BE2C (cell line): Measurements from ENCODE around the gene DLD.
"Not testable (repeated sequence)": the region's sequence is repeated elsewhere in the genome, so short reads cannot be mapped to it uniquely, and the experiment has no call there.

ENCODE experiments used
- DNase-seq: peaks from one replicate; pipeline ENCODE4 v3.0.0-alpha.2; 2020
- H3K27me3 ChIP-seq: fragments of 250-450 bp; sonication (Bioruptor Pico); 2 replicates; pipeline ENCODE4 v1.5.1; 2020; ENCODE audit warnings: mild to moderate bottlenecking
- H3K36me3 ChIP-seq: fragments of 250-450 bp; sonication (Bioruptor Pico); 2 replicates; pipeline ENCODE4 v1.5.1; 2020; ENCODE audit warnings: mild to moderate bottlenecking
- H3K4me1 ChIP-seq: fragments of 250-450 bp; sonication (Bioruptor Pico); 2 replicates; pipeline ENCODE4 v1.5.1; 2020
- H3K4me3 ChIP-seq: 2 replicates; pipeline ENCODE4 v1.5.1; 2011; ENCODE audit warnings: low read depth, low read length
- H3K9me3 ChIP-seq: fragments of 250-450 bp; sonication (Bioruptor Pico); 2 replicates; pipeline ENCODE4 v1.5.1; 2020
- CTCF ChIP-seq: IDR thresholded peaks from 2 replicates; pipeline ENCODE4 v1.5.1; 2012; ENCODE audit warnings: mild to moderate bottlenecking, low read depth, low read length

DLD gene

DNA sequence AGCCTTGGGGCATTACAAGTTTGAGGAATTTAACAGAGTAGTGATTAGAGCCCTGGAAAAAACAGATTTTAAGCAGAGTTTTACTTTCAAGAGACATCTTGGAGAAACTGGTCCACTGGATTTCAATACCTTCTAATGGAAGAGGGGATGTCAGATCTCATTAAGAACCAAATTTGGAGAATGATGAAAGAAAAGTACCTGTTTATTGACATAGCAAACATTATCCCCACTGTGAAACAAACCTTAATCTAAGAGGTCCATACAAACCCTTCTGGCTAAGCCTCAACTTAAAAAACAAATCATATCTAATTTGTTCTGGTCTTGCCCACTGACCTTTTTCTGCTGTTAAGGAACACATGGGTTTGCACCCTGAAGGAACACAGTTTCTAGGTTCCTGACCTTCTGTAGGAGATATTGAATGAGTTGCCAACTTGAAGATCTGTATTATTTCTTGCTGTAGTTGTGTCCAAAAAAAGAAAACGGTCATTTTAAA lies 58.5 kb downstream of the DLD start:
- no peak for DNase-seq
- Histone ChIP-seq H3K36me3 (peaks cover 98% of the 10 kb centered on the region), H3K4me3 (no peak overlapping the region), H3K9me3 (no peaks in the 10 kb centered on the region), H3K4me1 (no peaks in the 10 kb centered on the region), H3K27me3 (no peaks in the 10 kb centered on the region)
- no peak for TF ChIP-seq CTCF

DNA sequence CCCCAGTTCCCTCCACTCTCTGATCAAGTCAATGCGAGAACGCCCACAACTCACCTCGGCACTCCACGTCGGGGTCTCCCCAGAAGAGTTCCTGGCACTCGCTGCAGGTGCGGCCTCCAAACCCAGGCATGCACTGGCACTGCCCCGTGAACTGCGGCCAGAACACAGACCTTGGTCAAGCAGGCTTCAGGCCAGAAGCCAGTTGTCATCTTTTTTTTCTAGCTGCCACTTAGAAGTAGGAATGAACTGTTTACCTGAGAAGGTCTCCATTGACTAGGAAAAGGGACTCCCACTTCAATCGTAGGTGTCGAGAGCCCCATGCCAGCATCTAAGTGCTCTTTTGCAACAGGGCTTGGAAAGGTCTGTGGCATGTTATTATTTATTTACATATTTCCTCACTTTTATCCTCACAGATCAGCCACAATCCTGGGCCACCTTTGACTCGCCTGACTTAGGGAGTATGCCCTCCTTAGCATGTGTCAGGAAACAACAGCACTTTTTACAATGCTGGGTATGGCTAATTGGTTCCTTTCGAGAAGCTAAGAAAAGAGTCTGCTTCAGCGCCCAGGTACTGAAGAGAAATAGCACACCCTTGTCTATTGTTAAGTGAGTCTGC lies 60.3 kb downstream of the DLD start:
- Histone ChIP-seq H3K4me3 (no peak overlapping the region), H3K4me1 (no peaks in the 10 kb centered on the region), H3K36me3 (peaks cover 98% of the 10 kb centered on the region), H3K9me3 (no peaks in the 10 kb centered on the region), H3K27me3 (no peaks in the 10 kb centered on the region)
- no peak for TF ChIP-seq CTCF
- no peak for DNase-seq

GRCh38 chr7:107951896-107952295 lies 60.9 kb downstream of the DLD start:
- no peak for TF ChIP-seq CTCF
- DNase-seq = no peak
- Histone ChIP-seq H3K36me3 (peaks cover 98% of the 10 kb centered on the region), H3K9me3 (no peaks in the 10 kb centered on the region), H3K4me1 (no peaks in the 10 kb centered on the region), H3K27me3 (no peaks in the 10 kb centered on the region), H3K4me3 (no peak overlapping the region)

DNA sequence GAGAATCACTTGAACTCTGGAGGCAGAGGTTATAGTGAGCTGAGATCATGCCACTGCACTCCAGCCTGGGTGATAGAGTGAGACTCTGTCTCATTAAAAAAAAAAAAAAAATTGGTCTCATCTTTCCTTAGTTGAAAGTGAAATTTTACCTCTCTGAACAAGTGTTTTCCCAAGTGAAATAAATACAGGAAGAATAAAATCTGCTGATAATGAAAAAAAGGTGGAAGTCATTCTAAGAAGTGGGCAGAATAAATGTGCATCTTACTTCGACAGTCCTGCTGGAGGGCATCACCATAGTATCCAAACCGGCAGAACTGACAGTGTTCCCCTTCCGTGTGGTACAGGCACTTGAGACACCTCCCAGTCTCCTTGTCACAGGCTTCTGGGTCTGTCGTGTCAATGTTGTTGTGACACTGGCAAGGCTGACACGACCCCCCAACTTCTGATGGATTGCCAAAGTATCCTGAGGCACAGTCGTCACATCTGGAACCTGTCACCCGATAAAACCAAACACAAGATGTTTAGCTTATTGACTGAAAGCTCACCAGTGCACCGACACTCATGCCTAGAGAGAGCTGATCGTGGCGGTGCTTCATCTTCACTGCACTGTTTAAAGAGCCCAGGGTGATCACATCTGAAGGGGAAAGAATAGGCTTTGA lies 62.4 kb downstream of the DLD start:
- DNase-seq = no peak
- Histone ChIP-seq H3K4me3 (no peak overlapping the region), H3K27me3 (no peaks in the 10 kb centered on the region), H3K4me1 (no peaks in the 10 kb centered on the region), H3K9me3 (no peaks in the 10 kb centered on the region), H3K36me3 (peaks cover 100% of the 10 kb centered on the region)
- no peak for TF ChIP-seq CTCF

DNA sequence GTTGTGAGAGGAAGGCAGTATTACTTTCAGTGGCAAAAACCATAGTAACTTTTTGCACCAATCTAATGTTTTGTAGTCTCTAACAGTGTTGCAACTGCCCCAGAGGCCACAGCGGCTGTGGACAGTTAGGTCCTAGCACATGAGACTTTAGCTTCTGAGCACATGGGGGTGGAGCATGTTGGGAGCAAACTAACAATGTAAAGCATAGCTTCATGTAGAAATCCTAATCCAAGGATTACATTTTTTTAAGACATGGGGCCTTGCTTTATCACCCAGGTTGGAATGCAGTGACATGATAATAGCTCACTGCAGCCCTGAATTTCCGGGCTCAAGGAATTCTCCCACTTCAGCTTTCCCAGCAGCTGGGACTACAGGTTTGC lies 62.9 kb downstream of the DLD start:
- no peaks in the 10 kb centered on the region for H3K27me3 ChIP-seq
- H3K4me1 ChIP-seq = no peaks in the 10 kb centered on the region
- no peaks in the 10 kb centered on the region for H3K9me3 ChIP-seq
- DNase-seq = no peak
- no peak overlapping the region for H3K4me3 ChIP-seq
- H3K36me3 ChIP-seq = peaks cover 100% of the 10 kb centered on the region
- TF ChIP-seq CTCF = no peak

DNA sequence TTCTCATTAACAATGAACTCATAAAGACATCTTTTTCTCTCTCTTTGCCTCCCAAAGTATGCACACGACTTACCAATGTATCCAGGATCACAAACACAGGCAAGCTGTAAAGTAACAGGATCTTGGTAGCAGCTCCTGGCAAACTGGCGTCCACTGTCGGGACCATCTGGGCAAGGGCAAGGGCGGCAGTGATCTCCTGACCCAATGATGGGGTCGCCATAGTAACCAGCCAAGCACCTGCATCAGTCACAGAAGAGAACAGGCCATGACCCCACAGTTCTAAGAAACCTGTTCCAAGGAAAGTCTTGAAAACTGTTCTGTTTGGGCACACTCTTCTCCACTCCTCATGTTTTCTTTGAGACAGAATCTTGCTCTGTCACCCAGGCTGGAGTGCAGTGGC lies 64.4 kb downstream of the DLD start:
- Histone ChIP-seq H3K27me3 (no peaks in the 10 kb centered on the region), H3K4me3 (no peak overlapping the region), H3K9me3 (no peaks in the 10 kb centered on the region), H3K36me3 (peaks cover 100% of the 10 kb centered on the region), H3K4me1 (no peaks in the 10 kb centered on the region)
- DNase-seq = no peak
- no peak for TF ChIP-seq CTCF

- H3K27me3 ChIP-seq, H3K4me3 ChIP-seq, DNase-seq, H3K9me3 ChIP-seq, H3K4me1 ChIP-seq: not testable (repeated sequence)
- peaks cover 100% of the 10 kb centered on the region for H3K36me3 ChIP-seq
Observed at GRCh38 chr7:107956950-107957349, 66.0 kb downstream of the DLD start.
